K562 (cell line): Measurements from ENCODE around the gene CCNI. TPM values are rescaled to one million over a fixed set of nuclear protein-coding genes. Genes with fewer than 3 reads are reported as not detected.

Source experiments
- ARNT ChIP-seq, 2 experiments: fragments of 450-650 bp; IDR thresholded peaks; 2 replicates each; pipeline ENCODE4 v1.6.1; 2016; ENCODE audit warnings: mild to moderate bottlenecking in 1 of 2
- ATF1 ChIP-seq, 2 experiments: fragments of 450-650 bp in 1 of 2; IDR thresholded peaks; 2 replicates each; pipeline ENCODE4 v1.6.1; 2016; ENCODE audit warnings: missing compliant biosample characterization in 1 of 2, missing genetic modification characterization in 1 of 2
- BRF2 ChIP-seq: IDR thresholded peaks from 3 replicates; pipeline ENCODE4 v1.6.1; 2011; ENCODE audit warnings: borderline replicate concordance, mild to moderate bottlenecking; ENCODE audit not compliant: insufficient read length, insufficient read depth
- CHAMP1 ChIP-seq: fragments of 450-650 bp; IDR thresholded peaks from 2 replicates; pipeline ENCODE4 v1.6.1; 2016; ENCODE audit warnings: mild to moderate bottlenecking
- CREB5 ChIP-seq: fragments of 250-450 bp; sonication (Bioruptor Pico); IDR thresholded peaks from 2 replicates; pipeline ENCODE4 v1.5.0; 2020; ENCODE audit warnings: mild to moderate bottlenecking
- RAD21 ChIP-seq, 2 experiments: fragments of 250-450 bp in 1 of 2; fragments of 450-650 bp in 1 of 2; sonication (Bioruptor Pico) in 1 of 2; formaldehyde crosslinking in 1 of 2; IDR thresholded peaks in 1 of 2; conservative IDR thresholded peaks in 1 of 2; 2 replicates each; pipeline versions ENCODE4 v1.4.0 to v1.8.0; 2020 to 2022; ENCODE audit warnings: mild to moderate bottlenecking in 2 of 2, moderate library complexity in 1 of 2
- RCOR1 ChIP-seq, 2 experiments: IDR thresholded peaks; 2 replicates each; pipeline ENCODE4 v1.6.1; 2012; ENCODE audit warnings: low read depth in 2 of 2, low read length in 2 of 2, borderline replicate concordance in 1 of 2, improper control_type of control experiment in 1 of 2
- STAG1 ChIP-seq: sonication (generic); formaldehyde crosslinking; IDR thresholded peaks from 2 replicates; pipeline ENCODE4 v1.5.0; 2020; ENCODE audit warnings: missing genetic modification reagents, borderline replicate concordance
- STAT6 ChIP-seq: sonication (generic); formaldehyde crosslinking; IDR thresholded peaks from 2 replicates; pipeline ENCODE4 v1.8.1; 2023; ENCODE audit warnings: mild to moderate bottlenecking, missing genetic modification reagents
- TSC22D4 ChIP-seq: fragments of 450-650 bp; IDR thresholded peaks from 2 replicates; pipeline ENCODE4 v1.6.1; 2016; ENCODE audit warnings: missing genetic modification characterization, missing biosample characterization, control low read depth
- XRCC3 ChIP-seq: fragments of 450-650 bp; IDR thresholded peaks from 2 replicates; pipeline ENCODE4 v1.6.1; 2017; ENCODE audit warnings: mild to moderate bottlenecking, moderate library complexity
- ZNF445 ChIP-seq: fragments of 250-450 bp; sonication (Bioruptor Pico); IDR thresholded peaks from 2 replicates; pipeline ENCODE4 v1.4.0; 2020; ENCODE audit warnings: low read depth, mild to moderate bottlenecking, moderate library complexity
- polyA plus RNA-seq, 8 experiments: library from polyadenylated mRNA; depleted of rRNA in 4 of 8; stranded (reverse) in 5 of 8; unstranded in 3 of 8; fragments of >200 nt; fragmentation: Nextera tagmentation in 2 of 8; fragmentation: Illumina TruSeq in 1 of 8; extraction: Ambion mirVana in 2 of 8; extraction: Trizol in 1 of 8; gene quantifications; 2 replicates each; pipeline versions ENCODE4 v1.2.1 to v1.2.3, GENCODE V29; 2011 to 2014; ENCODE audit warnings: inconsistent platforms in 1 of 8, missing spikeins in 1 of 8
- total RNA-seq, 7 experiments: library from RNA; depleted of rRNA in 6 of 7; stranded (reverse); fragments of >200 nt in 6 of 7; fragmentation: Illumina TruSeq in 2 of 7; extraction: Trizol in 2 of 7; gene quantifications; 2 replicates each; pipeline versions ENCODE4 v1.2.1 to v1.2.3, GENCODE V29; 2011 to 2021; ENCODE audit warnings: low replicate concordance in 1 of 7

The CCNI gene
- total and polyA plus RNA-seq, 9 of the 15 experiments (the other 6 are each of a cell fraction or from before 2014, with no cell fraction given), result 43.3 to 159 (median 98.5) TPM

GRCh38 chr4:77095101-77095821, 19.5 kb upstream of the CCNI start (continued):
- TF ChIP-seq STAT6 (CRISPR knock-in tag), result no peak
- TF ChIP-seq TSC22D4, result no peak
- TF ChIP-seq CREB5, result no peak
- TF ChIP-seq RAD21 (CRISPR knock-in tag; conservative IDR thresholded peaks at IDR 0.05 in 1 of 2, IDR thresholded peaks at IDR 0.05 in 1 of 2), result peak; percentile 64 to 66
- no peak for TF ChIP-seq CHAMP1
- no peak for TF ChIP-seq ATF1 (CRISPR knock-in tag; IDR thresholded peaks at IDR 0.05)
- TF ChIP-seq ATF1 (tag; IDR thresholded peaks at IDR 0.05), result peak; percentile 25; the same call in 1 of the 2 replicates
- no peak for TF ChIP-seq ZNF445 (CRISPR knock-in tag)
- TF ChIP-seq STAG1 (CRISPR knock-in tag), result no peak
- TF ChIP-seq RCOR1 (IDR thresholded peaks at IDR 0.05; ENCODE audit: borderline replicate concordance in 1 of 2, low read depth in 2 of 2, low read length in 2 of 2), result peak in 1 of 2 experiments; percentile 29; a peak in 1 of 4 replicates
- no peak for TF ChIP-seq XRCC3
- TF ChIP-seq ARNT (IDR thresholded peaks at IDR 0.05), result no peak
- no peak for TF ChIP-seq BRF2
